ENCODE data around the gene BOD1L1.
"Not testable (repeated sequence)": the region's sequence is repeated elsewhere in the genome, so short reads cannot be mapped to it uniquely, and the experiment has no call there.

Gene BOD1L1

GRCh38 chr4:13618212-13618806 lies 9.2 kb downstream of the BOD1L1 start:
- no peak for DNase-seq (ENCODE audit: low spot score)

DNA sequence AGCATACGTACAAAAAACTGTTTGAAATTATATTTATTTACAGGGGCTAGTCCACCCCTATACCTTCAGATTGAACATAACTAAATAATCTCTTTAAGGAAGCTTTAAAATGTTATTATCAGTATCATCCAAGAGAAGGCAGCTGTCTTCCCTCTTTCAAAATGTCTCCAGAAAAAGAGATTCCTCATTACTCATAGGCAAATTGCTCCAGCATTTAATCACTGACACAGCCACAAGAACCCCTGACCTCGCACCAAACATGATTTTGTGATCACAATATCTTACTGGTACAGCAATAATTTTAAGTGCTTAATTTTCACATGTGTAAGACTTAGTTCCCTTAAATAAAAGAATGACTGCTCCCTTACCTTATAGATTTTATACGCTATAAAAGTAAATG lies 9.7 kb downstream of the BOD1L1 start:
- no peak for DNase-seq (ENCODE audit: low spot score)

DNA sequence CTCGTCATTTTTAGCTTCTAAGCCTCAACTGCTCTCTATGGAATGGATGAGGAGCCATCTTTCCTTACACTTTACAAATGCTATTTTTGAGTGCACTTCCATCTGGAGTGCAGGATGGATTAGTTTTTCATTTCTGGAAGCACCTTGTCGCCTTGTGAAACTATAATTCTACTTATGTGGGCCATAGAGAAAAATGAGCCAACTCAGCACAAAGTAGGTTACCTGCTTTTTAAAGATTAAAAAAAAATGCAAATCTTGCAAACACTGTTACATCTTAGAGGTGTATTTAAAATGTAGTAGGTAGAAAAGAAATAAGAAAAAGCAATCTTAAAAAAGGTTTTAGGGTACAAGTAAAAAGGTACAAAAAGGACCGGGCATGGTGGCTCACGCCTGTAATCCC lies 10.9 kb downstream of the BOD1L1 start:
- no peak for DNase-seq (ENCODE audit: low spot score)

DNA sequence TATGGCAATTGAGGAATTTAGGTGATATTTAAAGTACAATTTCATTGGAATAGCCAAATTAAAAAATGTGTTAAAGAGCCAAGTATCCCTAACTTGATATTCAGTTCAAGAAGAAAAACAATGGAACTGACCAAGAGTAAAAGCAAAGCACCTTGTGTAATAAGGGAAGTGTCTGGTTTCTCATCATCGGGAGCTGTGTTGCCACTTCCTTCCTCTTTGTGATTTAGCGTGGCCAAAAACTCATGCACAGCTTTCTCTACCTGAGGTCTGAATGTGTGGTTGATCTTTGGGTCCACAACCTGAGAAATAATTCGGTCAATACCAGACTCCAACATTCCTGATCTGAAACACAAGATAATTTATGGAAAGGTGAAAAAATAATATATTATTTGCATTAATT lies 12.4 kb downstream of the BOD1L1 start:
- no peak for DNase-seq (ENCODE audit: low spot score)

- no peak for DNase-seq (ENCODE audit: low spot score)
Observed at GRCh38 chr4:13612569-13612968, 15.0 kb downstream of the BOD1L1 start.

GRCh38 chr4:13611283-13611842 lies 16.2 kb downstream of the BOD1L1 start:
- no peak for DNase-seq (ENCODE audit: low spot score)

DNA sequence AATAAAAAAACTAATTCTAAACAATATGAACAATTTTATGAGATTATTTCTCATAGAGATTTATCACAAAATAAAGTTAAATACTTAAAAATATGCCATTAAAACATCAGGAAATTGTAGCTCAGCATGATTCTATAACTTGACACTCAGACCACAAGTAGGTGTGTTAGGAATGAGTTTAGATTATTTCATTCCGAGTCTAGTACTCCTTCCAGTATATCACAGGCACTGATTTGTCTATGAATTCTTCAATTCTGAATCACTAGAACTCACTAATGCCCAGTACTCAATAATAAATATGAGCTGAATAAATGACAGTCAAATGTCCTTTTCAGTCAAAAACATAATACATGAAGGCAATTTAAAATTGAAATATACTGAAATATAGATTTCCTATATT lies 22.2 kb downstream of the BOD1L1 start:
- DNase-seq (ENCODE audit: low spot score), result no peak

GRCh38 chr4:13601848-13602247 lies 25.7 kb downstream of the BOD1L1 start:
- DNase-seq (ENCODE audit: low spot score), result no peak

DNA sequence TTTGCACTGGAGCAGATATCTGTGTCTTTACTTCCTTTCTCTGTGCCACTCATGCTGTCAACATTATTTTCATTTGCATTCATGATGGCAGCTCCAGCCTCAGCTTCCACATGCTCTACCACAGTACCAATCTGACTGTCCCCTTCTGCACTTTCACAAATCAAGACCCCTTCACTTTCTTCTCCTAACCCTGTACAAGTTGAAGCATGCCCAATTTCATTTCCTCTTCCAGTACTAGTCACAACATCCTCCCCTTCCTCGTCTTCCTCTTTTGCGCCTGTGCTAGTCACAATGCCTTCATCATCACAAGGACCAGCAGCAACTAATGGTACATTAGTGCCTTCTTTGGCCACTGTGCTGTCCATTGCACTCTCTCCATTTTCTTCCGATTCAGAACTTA lies 26.5 kb downstream of the BOD1L1 start:
- DNase-seq (ENCODE audit: low spot score), result no peak

GRCh38 chr4:13599159-13599558 lies 28.4 kb downstream of the BOD1L1 start:
- DNase-seq (ENCODE audit: low spot score), result no peak

DNA sequence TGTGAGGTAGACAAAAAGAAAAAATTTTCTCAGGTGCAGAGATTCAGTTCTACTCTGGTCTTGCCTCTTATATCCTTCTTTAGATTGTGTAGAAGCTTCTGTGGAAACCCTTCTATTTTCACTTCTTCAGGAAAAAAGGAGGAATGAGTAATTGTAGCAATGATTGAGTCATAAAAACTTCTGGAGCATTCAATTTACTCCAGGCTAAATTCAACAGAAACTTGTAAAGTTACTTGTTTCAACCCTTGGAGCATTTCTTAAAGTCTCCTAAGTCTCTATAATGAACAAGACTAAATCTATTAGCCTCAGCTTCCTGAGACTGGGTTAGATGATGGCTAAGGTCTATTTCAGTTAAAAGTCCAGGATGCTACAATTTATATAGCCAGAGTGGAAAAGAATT lies 29.9 kb downstream of the BOD1L1 start:
- DNase-seq (ENCODE audit: low spot score), result no peak

DNA sequence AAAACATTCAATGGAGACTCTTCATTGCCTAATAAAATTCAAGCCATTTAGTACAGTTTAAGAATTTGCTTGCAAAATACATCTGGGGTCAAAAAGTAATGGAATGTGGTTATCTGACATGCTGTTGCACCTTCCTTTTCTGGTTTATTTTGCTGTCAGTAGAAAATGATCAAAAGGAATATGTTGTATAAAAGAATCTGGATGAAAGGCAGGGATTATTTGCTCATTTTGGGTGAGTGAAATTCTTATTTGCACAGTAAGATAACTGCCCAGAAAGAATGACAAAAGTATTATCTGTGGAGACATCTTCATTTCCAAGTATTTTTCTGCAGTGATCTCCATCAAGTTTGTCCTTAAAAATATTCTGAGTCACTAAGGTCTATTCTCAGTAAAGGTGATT lies 30.4 kb downstream of the BOD1L1 start:
- no peak for DNase-seq (ENCODE audit: low spot score)

DNA sequence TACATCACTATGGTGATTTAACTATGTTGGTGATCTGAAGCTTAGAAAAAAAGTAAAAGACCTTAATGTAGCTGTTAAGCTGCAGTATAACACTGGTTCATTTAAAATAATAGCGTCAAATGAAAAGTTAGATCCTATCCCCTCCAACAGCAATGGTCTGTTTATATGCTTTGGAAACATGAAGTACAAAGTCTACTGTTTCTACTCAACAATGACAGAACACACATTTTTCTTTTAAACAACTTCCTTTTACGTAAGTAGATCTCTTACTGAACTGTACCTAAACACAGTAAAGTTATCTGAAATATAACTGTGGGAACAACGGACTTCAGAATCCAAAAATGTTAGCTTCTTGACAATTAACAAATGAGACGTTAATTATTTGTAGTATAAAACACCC lies 35.3 kb downstream of the BOD1L1 start:
- no peak for DNase-seq (ENCODE audit: low spot score)

GRCh38 chr4:13590766-13591165 lies 36.8 kb downstream of the BOD1L1 start:
- DNase-seq (ENCODE audit: low spot score), result no peak

DNA sequence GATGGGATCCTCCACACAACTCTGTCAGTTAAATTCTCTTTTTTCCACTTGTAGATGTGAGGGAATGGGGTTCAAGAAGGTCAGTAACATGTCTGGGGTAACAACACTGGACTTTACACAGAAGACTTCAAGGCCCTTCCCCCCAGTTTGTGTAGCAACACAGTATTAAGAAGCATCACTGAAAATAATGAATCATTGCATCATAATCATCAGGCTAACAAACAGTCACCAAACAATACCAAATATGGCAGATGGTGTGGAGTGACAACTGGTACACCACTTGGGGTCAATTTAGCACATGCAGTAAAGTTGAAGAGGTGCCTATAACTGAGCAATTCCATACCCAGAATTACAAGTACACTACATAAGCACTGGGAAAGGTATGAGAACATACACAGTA lies 38.6 kb downstream of the BOD1L1 start:
- DNase-seq (ENCODE audit: low spot score), result no peak

DNA sequence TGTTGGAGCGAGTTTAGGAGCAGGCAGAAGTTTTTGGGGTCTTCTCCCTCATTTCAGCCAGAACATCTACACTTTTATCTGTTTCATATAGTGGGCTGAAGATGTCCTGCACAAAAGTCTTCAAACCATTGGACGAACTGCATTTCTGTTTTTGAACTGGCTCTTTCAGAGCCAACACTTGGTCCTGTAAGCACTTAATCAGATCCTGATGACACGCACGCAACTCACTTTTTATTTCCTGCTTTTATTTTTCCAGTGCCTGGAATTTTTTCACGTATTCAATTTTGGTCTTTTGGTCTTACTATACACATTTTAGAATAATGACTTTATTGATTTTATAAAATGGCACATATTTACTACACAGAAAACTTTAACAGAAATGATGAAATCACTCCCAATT lies 43.0 kb downstream of the BOD1L1 start:
- DNase-seq (ENCODE audit: low spot score), result no peak

DNA sequence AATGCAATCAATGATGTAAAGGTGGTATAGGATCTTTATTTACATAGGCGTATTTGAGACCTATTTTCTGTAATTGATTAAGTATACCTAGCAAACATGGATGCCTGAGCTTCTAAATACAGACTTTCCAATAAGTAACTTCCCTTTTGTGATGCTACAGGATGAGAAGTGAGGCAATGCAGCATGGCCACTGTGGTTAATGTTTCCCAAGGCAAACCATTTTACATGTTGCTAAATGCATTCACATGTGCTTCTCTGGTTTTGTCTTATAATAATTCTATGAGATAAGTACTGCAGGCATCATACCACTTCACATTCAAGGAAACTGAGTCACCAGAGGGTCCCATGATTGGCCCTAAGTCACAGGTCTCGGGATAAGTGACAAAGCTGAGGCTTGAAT lies 47.5 kb downstream of the BOD1L1 start:
- no peak for DNase-seq (ENCODE audit: low spot score)

DNA sequence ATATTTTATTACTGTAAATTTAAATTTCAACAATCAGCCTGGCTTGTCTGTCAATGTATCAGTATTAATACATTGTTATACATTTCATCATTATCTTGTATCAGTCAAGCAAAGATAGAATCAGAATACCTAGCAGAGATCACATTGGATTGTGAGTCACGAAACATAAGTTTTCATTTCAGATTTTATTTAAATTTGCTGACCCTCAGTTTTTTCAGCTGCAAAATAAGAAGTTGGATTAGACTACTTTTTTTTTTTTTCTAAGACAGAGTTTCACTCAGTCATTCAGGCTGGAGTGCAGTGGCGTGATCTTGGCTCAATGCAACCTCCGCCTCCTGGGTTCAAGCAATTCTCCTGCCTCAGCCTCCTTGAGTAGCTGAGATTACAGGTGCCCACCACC lies 49.9 kb downstream of the BOD1L1 start:
- no peak for DNase-seq (ENCODE audit: low spot score)

DNA sequence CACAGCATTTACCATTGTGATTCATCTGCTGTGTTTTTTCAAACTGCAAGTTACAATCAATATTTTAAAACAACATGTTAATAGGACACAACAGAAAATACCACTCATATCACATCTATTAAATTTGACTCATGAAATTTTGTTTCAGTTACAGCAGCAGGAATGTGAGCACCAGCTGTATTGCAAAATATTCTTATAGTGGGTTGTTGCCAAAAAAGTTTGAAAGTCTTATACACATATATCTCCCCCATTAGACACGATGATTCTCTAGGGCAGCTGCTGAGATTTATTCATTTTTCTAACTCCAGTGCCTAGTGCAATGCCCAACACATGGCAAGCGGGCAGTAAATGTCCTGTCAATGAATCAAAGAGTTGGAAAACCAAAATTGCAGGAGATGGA lies 56.6 kb downstream of the BOD1L1 start:
- no peak for DNase-seq (ENCODE audit: low spot score)

- DNase-seq (ENCODE audit: low spot score), result no peak
Observed at GRCh38 chr4:13567125-13567524, 60.4 kb downstream of the BOD1L1 start.

DNA sequence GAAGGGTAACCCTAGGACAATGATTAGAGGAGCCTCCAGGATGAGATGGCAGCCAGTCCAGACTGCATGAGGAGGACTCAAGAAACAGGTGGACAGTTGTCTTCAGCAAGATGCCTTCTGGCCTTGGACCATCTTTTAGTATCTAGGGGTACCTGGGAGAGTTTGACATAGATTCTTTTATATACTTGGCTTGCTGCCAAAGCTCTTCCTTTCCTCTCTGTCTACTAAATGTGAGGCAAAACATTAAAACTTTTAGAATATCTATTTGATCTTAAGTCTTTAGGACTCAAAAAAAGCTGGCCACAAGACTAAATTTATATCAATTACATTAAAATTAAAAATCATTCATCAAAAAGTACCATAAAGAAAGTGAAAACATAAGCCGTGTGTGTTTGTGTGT lies 64.6 kb downstream of the BOD1L1 start:
- no peak for DNase-seq (ENCODE audit: low spot score)

- no peak for DNase-seq (ENCODE audit: low spot score)
Observed at GRCh38 chr4:13561673-13562072, 65.9 kb downstream of the BOD1L1 start.

GRCh38 chr4:13560111-13560510 lies 67.4 kb downstream of the BOD1L1 start:
- DNase-seq (ENCODE audit: low spot score), result not testable (repeated sequence)

- no peak for DNase-seq (ENCODE audit: low spot score)
Observed at GRCh38 chr4:13559413-13559812, 68.1 kb downstream of the BOD1L1 start.

DNA sequence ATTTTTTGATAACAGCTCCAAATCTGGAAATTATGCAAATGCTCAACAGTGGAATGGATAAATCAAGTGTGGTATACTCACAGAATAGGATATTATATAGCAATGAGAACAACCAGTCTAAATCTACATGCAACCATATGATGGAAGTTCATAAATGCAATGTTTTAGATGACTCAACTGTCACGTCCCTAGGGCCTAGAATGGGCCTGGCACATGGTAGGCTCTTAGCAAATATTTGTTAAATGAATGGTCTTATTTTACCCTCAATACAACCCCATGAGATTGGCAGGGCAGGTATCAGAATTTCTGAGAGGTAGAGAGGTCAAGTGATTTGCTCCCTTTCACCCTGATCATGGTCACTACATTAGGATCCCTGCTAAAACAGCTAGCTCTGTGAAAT lies 68.6 kb downstream of the BOD1L1 start:
- no peak for DNase-seq (ENCODE audit: low spot score)
